ENCODE results near the gene FBLL1.
"Not testable (repeated sequence)": the region's sequence is repeated elsewhere in the genome, so short reads cannot be mapped to it uniquely, and the experiment has no call there.

The FBLL1 gene

DNA sequence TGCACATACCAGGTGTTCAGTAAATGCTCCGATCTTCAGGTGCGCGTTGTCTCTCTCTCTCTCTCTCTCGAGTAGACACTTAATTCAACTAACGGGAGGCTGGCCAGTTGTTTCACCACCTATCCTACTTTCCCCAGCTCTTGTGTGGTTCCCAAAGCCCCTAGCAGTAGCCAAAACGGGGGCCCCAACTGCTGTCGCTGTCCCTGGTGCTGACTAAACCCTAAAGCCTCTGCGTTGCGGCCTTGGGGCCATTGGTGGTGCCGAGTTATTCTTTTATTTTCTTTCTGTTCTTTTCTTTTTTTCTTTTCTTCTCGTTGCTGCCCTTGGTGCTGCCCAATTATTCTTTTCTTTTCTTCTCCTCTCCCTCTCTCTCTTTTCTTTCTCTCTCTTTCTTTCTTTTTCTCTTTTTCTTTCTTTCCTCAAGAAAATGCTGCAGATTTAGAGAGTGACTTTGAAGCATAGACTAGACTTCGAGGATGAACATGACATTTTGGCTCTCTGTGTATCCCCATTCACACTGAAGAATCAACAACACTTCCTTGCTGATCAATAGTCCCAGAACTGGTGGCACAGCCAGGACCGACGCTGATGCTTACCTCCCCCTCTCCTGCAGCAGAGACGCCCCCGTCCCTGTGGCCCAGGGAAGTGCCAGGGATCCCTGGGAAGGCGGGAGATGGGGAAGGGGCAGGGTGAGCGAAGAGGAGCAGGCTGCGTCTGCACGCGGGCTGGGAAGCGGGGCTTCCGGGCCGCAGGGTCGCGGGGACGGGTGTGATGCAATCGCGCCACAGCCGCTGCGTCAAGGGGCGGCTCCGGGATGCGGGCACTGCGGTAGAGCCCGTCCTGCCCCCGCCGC is at the start of gene FBLL1:
FBLL1 (plus strand) TSS at position 785 of the 853 bp plus-strand sequence. CDS start 200 bp downstream, outside the sequence.
- DNase-seq (ENCODE audit: low read depth), result no peak

DNA sequence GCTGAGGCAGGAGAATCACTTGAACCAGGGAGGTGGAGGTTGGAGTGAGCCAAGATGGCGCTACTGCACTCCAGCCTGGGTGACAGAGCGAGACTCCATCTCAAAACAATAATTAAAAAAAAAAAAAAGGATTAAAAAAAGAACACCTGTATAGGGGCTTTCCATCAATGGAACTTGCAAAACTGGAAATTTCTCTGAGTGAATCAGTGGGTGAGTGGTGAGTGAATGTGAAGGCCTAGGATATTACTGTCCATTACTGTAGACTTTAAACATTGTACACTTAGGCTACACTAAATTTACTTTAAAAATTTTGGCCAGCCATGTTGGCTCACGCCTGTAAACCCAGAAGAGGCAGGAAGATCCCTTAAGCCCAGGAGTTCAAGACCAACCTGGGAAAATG is 48.5 kb upstream of the FBLL1 start:
- no peak for DNase-seq (ENCODE audit: low read depth)

DNA sequence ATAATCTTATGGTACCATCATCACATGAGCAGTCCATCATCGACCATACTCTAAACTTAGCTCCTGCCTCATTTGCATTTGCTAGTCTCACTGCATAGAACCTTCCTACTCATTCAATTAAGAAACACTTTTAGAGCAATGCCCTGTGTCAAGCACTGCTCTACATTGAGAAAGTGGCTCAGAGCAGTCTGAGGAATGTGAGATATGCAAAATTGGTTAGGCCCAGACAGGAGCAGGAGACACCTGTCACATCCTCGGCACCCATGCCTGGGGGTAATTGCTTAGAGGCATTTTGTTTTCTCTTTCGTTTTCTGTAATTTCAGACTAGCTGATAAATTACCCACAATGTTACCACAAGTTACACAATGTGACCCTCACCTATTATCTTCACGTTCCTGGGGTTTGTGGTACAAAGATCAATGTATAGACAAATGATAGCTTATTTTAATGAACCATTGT is 47.7 kb upstream of the FBLL1 start:
- no peak for DNase-seq (ENCODE audit: low read depth)

DNA sequence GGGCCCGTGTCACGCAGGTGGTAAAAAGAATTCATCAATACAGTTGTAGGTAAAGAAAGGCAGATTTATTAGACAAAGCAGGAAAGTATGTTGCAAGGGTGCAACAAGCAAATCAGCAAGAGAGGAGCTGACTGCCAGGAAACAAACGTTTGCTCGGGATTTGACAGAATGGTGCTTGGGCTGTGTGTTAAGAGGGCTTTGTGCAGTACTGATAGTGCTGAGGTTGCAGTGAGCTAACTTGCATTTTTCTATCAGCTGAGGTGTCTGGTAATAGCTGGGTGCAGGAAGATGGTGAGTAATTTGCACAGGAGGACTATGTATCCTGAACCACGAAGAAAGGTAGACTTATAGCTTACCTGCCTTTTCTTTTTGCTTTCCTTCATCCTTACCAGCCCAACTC is 46.7 kb upstream of the FBLL1 start:
- DNase-seq (ENCODE audit: low read depth), result no peak

DNA sequence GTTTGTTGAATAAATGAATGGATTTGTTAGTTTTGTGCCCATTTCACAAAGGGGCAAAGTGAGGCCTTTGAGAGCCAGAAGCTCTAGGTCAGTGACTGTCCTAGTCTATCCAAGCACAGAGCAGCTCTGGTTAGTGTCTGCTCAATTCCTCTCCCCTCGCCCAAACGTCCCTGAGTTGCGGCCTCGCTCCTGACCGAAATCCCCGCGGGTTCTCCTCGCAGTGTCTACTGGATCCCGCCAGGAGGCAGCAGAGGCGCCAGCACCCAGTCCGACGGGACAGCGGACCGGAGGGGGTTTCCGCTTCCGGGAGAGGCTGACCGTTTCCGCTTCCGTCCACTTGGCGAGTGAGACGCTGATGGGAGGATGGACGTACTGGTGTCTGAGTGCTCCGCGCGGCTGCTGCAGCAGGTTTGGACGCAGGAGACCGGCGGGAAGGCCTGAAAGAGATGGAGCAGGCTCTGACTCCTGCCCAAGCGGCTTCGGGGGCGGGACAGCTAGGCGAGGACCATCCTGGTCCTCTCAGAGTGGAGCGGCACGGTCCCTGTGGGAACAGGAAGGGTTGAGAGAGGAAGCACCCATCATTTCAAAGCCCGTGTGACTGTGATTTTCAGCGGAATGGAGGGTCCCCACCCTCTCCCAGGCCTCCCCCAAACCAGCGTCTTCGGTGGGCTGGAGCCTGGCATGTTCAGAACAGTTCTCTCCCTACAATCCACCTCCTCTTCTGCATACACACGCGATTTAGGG is 42.8 kb upstream of the FBLL1 start, which contains the start of gene RARS1:
RARS1 (plus strand) TSS at position 336 of the 744 bp plus-strand sequence; CDS start at position 364, 28 bp downstream.
- peak; percentile 81 for DNase-seq (ENCODE audit: low read depth)

DNA sequence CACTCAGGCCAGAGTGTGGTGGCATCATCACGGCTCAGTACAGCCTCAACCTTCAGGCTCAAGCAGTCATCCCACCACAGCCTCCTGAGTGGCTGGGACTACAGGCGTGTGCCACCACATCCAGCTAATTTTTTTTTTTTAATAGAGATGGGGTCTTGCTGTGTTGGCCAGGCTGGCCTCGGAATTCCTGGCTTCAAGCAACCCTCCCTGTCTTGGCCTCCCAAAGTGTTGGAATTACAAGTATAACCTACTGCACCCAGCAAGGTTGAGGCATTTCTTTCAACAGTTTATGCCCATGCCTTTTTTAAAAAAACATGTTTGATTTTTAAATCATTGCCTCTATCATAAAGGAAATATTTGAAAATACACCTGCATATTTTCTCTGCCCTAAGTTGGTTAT is 40.0 kb upstream of the FBLL1 start:
- no peak for DNase-seq (ENCODE audit: low read depth)

DNA sequence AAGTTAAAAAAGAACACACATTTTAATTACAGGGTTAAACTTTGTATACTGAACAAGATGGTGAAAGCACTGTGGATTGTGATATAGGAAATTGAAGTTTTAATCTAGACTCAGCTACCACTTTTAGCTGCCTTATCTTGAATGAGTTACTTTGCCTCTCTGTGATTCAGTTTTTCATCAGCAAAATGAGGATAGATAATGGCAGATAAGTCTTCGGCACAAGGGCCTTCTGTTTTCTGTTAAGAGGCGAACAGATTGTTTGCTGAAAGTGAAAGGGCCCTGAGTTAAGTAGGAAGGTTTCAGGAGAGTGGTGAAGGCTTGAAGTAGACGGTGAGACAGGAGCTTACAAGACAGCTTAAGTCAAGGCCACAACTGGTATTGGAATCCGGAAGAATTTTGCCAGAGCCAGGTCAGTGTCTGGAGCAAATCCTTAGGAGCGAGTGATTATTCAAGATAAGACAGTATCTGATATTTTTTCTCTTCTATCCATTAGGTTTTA is 35.0 kb upstream of the FBLL1 start:
- DNase-seq (ENCODE audit: low read depth), result no peak

DNA sequence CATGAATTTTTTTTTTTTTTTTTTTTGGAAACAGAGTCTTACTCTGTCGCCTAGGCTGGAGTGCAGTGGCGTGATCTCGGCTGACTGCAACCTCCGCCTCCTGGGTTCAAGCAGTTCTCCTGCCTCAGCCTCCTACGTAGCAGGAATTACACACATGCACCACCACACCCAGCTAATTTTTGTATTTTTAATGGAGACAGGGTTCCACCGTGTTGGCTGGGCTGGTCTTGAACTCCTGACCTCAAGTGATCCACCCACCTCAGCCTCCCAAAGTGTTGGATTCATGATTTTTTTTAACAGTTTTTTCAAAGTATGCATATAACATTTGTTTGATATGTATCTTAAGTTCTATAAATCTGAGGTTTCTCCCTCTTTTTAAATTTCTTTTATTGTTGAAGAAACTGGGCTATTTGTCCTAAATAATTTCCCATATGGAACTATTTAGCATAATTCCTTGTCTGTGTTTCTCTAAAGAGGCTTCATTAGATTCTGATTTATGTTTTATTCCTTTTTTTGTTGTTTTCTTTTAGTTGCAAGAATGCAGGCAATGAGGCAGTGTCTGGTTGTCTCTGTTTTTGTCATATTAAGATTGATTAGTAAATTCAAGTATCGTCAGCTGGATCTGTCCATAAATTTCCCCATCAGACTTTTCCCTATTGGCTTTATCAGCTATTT is 26.4 kb upstream of the FBLL1 start:
- no peak for DNase-seq (ENCODE audit: low read depth)

DNA sequence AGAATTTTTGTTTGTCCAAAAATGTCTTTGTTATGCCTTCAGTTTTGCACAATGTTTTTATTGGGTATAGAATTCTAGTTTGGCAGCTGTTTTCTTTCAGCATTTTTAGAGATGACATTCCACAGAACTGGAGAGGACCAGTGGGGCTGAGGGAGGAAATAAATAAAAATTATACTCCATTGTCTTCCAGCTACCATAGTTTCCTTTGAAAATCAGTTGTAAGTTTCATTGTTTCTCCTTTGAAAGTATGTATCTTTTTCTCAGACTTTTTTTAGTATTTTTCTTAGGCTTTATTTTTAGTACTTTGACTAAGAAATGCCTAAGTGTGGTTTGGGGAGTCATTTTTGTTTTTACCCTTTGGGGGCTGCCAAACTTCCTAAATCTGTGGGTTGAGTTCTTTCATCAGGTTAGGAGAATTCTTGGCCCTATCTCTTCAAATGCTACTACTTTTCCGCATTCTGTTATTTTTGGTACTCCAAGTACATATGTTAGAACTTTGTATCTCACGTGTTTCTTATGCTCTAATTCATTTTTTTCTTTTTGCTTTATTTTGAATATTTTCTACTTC is 15.2 kb upstream of the FBLL1 start:
- DNase-seq (ENCODE audit: low read depth), result no peak

DNA sequence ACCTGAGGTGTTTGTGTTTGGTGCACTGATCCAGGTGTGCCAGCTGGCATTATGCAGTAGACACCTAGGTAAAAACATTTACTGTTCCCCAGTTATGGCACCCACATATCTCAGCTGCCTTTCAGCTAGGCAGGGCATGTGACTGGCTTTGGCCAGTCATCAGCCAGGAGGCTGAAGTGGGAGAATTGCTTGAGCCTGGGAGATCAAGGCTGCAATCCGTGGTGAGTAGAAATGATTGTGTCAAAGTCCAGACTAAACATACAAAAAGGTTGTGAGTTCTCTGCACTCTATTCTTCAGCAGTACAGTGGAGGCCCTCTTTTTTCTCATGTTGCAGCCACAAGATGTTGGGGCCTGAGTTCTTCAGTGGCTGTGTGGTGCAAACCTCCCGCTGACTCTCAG is 3.2 kb upstream of the FBLL1 start:
- DNase-seq (ENCODE audit: low read depth), result no peak

DNA sequence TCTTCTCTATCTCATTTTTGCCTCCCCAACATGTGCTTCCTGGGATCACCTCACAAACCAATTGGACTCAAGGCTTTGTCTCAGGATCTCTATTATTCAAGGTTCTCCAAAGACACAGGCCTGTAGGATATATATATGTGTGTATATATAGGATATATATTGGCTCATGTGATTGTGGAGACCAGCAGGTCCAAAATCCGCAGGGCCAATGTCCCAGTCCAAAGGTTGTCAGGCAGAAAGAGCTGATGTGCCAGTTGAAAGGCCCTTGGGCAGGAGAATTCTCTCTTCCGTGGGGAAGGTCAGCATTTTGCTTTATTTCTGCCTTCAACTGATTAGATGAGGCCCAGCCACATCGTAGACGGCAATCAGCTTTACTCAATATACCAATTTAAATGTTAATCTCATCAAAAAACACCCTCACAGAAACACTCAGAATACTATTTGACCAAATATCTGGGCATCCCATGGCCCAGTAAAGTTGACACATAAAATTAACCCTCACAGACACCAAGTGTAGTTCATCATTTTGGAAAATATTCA is 1.3 kb upstream of the FBLL1 start:
- no peak for DNase-seq (ENCODE audit: low read depth)

DNA sequence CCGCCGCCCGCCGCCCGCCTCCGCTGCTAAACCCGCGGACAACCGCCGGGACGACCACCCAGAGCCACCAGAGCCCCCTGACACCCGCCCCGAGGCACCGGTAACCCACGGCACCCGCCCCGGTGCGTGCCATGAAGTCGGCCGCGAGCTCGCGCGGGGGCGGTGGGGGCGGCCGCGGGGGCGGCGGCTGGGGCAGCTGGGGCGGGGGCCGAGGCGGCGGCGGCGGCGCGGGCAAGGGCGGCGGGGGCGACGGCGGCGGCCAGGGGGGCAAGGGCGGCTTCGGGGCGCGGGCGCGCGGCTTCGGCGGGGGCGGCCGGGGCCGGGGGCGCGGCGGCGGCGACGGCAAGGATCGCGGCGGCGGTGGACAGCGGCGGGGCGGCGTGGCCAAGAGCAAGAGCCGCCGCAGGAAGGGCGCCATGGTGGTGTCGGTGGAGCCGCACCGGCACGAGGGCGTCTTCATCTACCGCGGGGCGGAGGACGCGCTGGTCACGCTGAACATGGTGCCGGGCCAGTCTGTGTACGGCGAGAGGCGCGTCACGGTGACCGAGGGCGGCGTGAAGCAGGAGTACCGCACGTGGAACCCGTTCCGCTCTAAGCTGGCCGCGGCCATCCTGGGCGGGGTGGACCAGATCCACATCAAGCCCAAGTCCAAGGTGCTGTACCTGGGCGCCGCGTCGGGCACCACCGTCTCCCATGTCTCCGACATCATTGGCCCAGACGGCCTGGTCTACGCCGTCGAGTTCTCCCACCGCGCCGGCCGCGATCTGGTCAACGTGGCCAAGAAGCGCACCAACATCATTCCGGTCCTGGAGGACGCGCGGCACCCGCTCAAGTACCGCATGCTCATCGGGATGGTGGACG is 499 bp downstream of the FBLL1 start:
- no peak for DNase-seq (ENCODE audit: low read depth)

DNA sequence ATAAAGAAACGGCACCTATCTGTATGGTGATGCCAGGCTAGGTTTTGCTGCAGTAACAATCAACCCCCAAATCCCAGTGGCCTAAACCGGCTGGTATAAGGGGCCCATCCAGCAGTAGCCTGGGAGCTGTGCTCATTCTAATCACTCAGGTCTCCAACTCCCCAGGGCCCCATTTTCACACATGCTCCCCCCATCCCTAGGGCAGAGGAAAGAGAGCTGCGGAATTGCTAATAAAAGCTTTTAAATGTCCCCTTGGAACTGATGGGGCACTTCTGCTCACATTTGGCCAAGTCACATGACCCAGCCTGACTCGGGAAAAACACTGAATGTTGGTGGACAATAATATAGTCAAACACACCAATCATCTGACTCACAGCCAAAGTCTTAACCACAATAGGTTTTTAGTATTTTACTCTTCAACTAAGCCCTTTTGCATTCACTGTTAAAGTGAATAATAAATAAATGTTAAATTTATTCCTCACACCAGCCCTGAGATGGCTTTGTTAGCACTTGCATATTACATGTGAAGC is 1.6 kb downstream of the FBLL1 start:
- no peak for DNase-seq (ENCODE audit: low read depth)

DNA sequence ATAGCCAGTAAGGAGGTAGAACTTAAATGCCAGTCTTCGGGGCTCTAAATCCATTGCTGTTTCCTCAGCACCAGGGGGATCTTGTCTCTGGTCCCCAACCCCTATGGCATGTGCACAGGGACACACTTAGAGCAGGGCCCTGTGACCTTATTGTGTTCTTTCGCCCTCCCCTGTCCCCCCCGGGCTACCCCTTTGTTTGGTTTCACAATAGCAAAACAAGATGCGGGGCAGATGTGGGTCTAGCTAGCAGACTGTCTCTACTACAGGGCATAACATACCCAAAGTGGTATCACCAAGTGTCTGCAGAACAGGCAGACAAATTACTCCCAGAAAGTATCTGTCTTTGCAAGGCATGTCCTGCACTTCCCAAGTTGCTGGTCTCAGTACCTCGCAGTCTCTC is 2.1 kb downstream of the FBLL1 start:
- DNase-seq (ENCODE audit: low read depth), result no peak

DNA sequence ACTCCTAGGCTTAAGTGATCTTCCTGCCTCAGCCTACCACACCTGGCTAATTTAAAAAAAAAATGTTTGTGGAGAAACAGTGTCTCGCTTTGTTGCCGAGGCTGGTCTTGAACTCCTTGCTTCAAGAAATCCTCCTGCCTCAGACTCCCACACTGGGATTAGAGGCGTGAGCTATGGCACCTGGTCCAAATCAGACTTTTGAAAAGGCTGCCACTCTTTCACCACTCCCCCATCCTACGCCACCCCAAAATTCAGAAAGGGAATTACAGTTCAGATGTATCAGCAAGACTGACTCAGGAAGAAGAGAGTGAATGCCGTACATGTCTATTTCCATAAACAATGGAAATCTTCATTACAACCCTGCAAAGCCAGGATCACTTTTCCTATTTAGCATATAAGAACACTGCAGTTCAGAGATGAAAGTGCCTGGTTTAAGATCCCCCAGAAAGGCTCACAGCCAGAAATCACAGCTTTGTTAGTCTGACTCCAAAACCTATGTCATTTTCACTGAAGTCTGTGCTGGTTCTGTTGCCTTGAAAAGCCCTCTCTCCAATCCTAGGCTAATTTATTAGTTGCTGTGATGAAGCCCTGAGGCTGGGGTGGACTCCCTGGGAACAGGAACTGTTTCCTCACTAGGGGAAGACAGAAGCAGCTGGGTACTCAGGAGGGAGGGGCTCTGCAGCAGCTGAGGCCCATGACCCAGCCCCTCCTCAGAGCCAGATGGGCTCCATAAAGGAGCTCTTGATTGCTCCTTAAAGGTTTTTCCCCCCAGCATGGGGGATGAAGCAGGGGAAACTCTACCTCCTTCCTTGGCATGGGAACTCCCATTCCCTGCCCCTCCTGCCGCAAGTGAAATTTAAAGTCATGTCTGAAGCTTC is 3.1 kb downstream of the FBLL1 start:
- no peak for DNase-seq (ENCODE audit: low read depth)

DNA sequence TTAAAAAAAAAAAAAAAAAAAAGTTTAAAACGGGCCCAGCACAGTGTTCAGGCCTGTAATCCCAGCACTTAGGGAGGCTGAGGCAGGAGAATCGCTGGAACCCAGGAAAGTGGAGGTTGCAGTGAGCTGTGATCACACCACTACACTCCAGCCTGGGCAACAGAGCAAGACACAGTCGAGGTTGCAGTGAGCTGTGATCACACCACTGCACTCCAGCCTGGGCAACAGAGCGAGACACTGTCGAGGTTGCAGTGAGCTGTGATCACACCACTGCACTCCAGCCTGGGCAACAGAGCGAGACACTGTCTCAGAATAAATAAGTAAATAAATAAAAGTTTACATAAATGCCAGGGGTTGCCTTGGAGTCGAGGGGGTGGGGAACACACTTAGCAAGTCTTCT is 5.2 kb downstream of the FBLL1 start:
- not testable (repeated sequence) for DNase-seq (ENCODE audit: low read depth)

DNA sequence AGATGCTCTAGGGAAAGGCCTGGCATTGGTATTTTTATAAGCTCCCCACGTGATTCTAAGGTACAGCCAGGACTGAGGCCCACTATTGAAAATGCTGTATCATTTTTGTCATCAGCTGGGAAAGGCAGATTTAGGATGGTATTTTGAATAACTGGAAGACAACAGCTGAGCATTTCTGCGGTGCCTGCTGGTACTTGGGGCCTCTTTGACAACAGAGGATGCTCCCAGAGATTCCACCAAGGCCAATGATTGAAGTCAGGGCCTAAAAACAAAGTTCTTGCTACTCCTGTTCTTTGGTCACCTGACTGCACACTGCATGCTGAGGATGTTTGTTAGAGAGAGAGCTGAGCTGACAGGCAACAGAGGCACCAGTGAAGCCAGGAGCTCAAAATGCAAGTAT is 8.1 kb downstream of the FBLL1 start:
- no peak for DNase-seq (ENCODE audit: low read depth)

DNA sequence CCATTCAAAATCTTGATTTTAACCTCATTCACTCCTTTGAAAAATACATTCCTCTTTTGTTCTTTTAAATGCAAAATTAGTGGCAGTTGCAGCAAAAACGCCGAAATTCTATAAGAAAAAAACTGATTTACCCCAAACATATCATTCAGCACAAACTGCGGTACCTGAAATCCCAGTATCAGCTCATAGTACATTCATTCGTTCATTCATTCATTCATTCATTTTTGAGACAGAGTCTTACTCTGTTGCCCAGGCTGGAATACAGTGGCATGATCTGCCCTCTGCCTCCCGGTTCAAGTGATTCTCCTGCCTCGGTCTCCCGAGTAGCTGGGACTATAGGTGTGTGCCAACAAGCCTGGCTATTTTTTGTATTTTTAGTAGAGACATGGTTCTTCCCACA is 20.4 kb downstream of the FBLL1 start:
- no peak for DNase-seq (ENCODE audit: low read depth)

DNA sequence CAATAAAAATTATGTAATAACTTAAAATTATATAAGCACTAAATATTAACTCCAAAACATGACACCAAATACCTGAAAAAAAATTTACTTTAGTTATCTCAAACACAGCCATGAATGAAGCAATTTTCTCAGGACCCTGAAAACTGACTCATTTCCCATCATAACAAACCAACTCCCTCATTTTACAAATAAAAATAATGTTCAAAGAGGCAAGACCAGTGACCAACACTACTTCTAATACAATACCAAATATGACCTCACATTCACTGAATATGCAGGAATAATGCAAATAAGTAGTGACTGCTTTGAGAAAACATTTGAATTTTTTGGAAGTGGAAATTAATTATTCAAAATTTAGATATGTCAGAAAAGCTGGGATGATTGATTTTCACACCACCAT is 21.6 kb downstream of the FBLL1 start:
- no peak for DNase-seq (ENCODE audit: low read depth)

DNA sequence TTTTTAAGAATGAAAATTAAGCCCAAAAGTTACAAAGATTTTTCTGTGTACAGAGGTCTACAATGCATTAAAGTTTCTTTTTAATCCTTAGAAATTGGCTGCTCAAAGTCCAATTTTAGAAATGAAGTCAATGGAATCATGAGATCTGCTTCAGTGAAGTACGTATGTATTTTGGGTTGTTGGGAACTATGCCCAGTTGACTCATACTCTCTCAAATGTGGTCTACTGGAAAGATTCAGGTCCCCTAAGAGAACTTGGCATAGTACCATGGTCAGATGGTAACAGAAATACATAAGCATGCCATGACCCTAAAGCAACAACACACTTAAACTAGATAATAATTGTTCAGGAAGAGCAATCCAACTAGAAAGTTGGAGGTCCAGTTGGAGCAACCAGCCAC is 23.0 kb downstream of the FBLL1 start:
- no peak for DNase-seq (ENCODE audit: low read depth)

Data from T-helper 22 cell (primary cell).